Hindlimb muscle (tissue), 1 donor: Measurements from ENCODE around the gene TP63. TPM values are rescaled to one million over a fixed set of nuclear protein-coding genes. Genes with fewer than 3 reads are reported as not detected.
A peak's percentile ranks its signal among the peaks of the same experiment; 100 is the strongest.
"Not testable (repeated sequence)": the region's sequence is repeated elsewhere in the genome, so short reads cannot be mapped to it uniquely, and the experiment has no call there.

Source experiments
- DNase-seq: peaks from one replicate; pipeline ENCODE4 v3.0.0-alpha.2; 2013
- polyA plus RNA-seq: library from polyadenylated mRNA; unstranded; fragments of 120-200 nt; gene quantifications from one replicate; pipeline ENCODE4 v1.2.1, GENCODE V29; 2013; ENCODE audit not compliant: insufficient read length

TP63 gene
- polyA plus RNA-seq, 1 donor = 17.1 TPM

GRCh38 chr3:189727158-189727557 lies 96.0 kb downstream of the TP63 start:
- no peak for DNase-seq

- peak; percentile 64 for DNase-seq
These were observed 96.7 kb downstream of the TP63 start for GRCh38 chr3:189727898-189728297.

DNA sequence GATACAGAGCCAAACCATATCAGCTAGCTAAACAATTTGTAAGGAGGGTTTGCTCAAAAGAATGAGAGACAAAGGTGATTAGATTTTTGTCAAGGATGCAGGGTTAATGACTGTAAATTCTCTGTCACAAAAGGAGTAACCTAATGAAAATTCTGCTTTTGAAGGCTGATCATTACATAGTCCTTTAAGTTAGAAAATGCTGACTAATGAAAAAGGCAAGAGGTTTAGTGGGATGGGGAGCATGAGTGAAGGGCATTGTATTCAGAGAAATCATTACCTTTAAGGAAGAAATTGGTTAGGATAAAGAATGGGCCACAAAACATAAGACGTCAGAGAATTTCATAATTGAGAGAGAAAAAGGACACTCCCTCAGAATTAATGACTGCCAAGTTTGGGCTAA lies 97.7 kb downstream of the TP63 start:
- no peak for DNase-seq

DNA sequence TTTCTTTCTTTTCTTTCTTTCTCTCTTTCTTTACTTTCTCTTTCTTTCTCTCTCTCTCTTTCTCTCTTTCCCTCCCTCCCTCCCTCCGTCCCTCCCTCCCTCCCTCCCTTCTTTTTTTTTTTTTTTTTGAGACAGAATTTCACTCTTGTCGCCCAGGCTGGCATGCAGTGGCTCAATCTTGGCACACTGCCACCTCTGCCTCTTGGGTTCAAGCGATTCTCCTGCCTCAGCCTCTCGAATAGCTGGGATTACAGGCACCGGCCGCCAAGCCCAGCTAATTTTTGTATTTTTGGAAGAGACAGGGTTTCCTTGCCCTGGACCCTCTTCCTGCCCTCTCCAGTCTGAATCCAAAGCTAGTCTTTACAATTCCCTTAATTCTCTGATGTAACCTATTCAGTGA lies 102.9 kb downstream of the TP63 start:
- no peak for DNase-seq

- no peak for DNase-seq
These were observed 104.7 kb downstream of the TP63 start for GRCh38 chr3:189735913-189736312.

DNA sequence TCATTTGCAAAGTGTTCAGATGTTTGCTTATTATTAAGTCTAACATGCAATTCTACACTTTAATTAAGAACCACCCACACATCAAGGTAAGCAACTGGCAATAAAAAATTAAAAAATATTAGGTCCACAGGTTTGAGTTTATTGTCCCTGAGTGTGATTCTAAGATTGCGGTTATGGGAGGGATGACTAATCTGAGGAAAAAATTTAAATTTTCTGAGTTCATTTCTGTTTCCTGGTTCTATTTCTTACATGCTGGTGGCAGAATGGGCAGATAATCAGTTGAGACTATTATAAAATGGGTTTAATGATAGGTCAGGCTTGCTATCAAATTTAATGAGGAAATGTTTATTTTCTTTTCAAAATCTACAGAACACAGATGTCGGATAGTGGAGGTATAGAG lies 105.9 kb downstream of the TP63 start:
- no peak for DNase-seq

GRCh38 chr3:189737619-189738018 lies 106.4 kb downstream of the TP63 start:
- DNase-seq = no peak

GRCh38 chr3:189739378-189739777 lies 108.2 kb downstream of the TP63 start:
- no peak for DNase-seq

DNA sequence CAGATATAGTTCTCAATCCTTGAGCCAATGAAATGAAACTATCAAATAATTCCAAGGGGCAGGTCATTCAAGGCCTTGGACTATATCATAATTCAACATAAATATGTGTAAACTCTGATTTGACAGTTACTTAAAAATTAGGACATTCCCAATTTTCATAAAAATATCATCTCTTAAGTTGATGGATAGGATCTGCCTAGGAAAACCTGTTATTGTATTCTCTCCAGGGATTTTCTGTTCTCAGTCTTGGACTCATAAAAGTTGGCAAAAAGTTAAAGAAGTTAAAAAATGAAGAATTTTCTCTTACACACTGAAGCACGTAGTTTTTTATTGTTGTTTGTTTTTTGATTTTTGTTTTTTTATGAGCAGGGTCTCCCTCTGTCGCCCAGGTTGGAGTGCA lies 109.0 kb downstream of the TP63 start:
- no peak for DNase-seq

DNA sequence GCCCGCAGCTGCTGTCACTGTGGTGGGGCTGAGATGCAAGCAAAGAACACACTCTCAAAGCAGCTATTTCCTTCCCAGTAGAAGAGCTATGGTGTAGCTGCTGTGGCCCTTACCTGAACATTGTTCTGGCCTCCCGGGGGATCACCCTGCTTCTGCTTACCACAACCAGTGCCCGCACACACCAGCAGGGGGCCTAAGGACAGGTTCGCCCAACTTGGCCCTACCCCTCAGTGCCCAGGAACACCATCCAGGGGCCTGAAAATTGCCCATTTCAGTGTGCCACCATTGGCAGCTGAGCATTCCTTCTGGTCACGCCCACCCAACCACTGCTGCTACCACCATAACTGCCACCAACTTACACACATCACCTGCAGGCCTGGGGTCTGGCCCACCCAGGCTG lies 113.0 kb downstream of the TP63 start:
- no peak for DNase-seq

GRCh38 chr3:189745622-189746021 lies 114.4 kb downstream of the TP63 start:
- no peak for DNase-seq

GRCh38 chr3:189748046-189748445 lies 116.9 kb downstream of the TP63 start:
- DNase-seq = no peak

DNA sequence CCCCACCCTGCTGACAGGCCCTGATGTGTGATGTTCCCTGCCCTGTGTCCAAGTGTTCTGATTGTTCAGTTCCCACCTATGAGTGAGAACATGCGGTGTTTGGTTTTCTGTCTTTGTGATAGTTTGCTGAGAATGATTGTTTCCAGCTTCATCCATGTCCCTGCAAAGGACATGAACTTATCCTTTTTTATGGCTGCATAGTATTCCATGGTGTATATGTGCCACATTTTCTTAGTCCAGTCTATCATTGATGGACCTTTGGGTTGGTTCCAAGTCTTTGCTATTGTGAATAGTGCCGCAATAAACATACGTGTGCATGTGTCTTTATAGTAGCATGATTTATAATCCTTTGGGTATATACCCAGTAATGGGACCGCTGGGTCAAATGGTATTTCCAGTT lies 119.8 kb downstream of the TP63 start:
- not testable (repeated sequence) for DNase-seq

GRCh38 chr3:189754356-189754755 lies 123.2 kb downstream of the TP63 start:
- DNase-seq = no peak

GRCh38 chr3:189756582-189757078 lies 125.4 kb downstream of the TP63 start:
- DNase-seq = no peak

- no peak for DNase-seq
These were observed 127.0 kb downstream of the TP63 start for GRCh38 chr3:189758186-189758585.

DNA sequence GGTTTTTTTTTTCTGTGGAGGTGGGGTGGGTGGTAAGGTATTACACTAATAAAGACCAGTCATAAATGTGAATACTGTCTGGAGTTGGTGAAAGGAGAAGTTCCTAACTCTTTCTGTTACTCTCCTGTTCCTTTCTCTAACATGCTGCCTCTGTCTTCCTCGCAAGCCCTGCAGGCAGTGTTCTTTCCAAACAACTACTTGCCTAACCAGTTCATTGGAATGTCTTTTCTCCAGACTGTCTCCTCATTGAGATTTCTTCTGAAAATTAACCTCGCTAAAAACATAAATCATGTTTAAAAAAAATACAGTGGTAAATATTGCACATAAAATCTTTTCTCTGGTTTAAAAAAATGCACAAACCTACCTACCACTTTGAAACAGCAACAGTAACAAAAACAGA lies 135.2 kb downstream of the TP63 start:
- DNase-seq = no peak

DNA sequence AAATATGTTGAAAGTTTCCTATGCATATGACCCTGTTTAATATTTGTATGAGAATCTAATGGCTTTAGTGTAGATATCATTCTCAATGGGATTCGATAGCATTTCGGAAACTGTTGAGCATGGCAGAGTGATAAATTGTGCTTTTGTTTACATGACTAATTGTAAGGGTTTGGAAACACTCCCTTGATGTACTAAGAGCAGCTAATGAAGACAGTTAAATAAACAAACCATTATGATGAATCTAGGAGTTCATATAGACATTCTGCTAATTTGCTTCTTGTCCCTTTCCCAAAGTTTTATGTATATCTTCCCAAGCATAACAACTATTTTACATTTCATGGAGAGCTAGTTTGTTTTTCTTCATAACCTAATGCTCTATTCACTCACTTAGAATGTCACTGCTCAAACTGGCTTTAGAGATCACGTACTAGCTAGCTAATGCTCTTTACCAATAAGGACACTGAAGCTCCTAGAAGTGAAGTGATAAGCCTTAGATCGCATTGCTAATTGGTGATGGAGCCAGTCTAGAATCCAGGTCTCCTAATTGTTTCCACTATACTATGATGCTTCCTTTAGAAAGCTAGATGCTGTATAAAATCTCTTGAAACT lies 140.8 kb downstream of the TP63 start:
- no peak for DNase-seq

GRCh38 chr3:189772584-189772983 lies 141.4 kb downstream of the TP63 start:
- no peak for DNase-seq

DNA sequence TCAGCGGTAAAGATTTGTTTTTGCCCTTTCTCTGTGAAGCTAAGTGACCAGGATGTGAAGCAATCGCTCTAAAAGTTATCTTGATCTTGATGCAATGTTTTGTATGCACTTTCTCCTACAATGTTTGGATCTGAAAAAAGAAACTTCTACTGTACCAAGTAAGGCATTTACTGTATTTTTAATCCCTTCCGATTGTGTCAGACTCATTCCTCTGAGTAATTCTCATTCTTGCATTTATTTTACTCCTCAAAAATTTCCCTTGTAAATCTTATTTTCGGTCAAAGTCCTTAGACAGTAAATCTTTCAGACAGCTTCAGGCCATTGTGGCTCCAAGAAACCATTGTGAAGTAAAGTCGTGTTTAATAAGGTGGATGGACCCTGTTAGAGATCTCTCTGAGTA lies 141.9 kb downstream of the TP63 start:
- no peak for DNase-seq

GRCh38 chr3:189776149-189776824 lies 145.1 kb downstream of the TP63 start:
- DNase-seq = no peak

GRCh38 chr3:189778340-189778950 lies 147.3 kb downstream of the TP63 start:
- DNase-seq = no peak

DNA sequence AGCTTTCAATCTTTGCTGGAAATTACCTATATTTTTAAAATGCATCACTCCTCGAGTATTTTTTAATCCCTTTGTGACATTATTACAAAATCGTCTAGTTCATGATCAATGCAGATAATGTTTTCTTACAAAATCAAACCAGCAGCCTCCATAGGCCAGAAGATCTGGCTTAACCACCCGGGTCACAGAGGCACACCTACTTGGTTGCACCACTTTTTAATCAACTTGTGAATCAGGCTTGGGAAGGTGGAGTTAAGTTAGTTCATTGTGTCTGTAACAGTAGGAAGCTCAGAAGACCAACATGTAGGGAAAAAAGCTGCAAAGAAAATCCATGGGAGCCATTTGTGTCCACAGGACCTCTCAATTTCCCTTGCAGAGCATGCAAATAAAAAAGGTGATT lies 148.0 kb downstream of the TP63 start:
- no peak for DNase-seq
